Heart left ventricle (tissue), 13 donors: ENCODE data around the gene CD300C.

ENCODE experiments used
- CTCF ChIP-seq, 12 donors: fragments of 200-600 bp; sonication (generic) in 4 of 12; IDR thresholded peaks; one replicate each; pipeline versions ENCODE4 v1.5.0 to v1.8.0; 2018 to 2022; ENCODE audit warnings: antibody characterized with exemption in 12 of 12, mild to moderate bottlenecking in 5 of 12
- POLR2A ChIP-seq, 2 donors: fragments of 450-650 bp; IDR thresholded peaks; one replicate each; pipeline ENCODE4 v1.6.1; 2017; ENCODE audit warnings: antibody characterized with exemption in 2 of 2, mild to moderate bottlenecking in 2 of 2, moderate library complexity in 2 of 2
- donor health status: ischemic (EF 13 %, LVEDD 7.1; RV severe dilation, severe dysfunction).
- donor health status: DM: no; HTN: yes; CAD: no.
- donor health status: DM: no; HTN: no; CAD: no.
- donor health status: ischemic (EF 25% LVEDD 6.9; RV normal size, moderate dysfunction).
- donor health status: ischemic (EF 25% LVEDD 5.7; RV mildly dilated, moderate dysfunction).
- donor health status: ischemic (EF 35%, LVEDD 5.7; RV mildly dilated, moderate dysfunction).
- donor health status: nonischemic (EF 11% LVEDD 7.7; RV severe dilation, severe dysfunction).
- donor health status: DM: yes; HTN: yes; CAD: no.
- donor health status: PGD.
- donor health status: ischemic (EF 29% LVEDD 5.4; RV normal size, mild dysfunction).
- donor health status: nonischemic (EF 23%, LVEDD 6.1; RV moderate dilation, normal function).

- TF ChIP-seq CTCF (IDR thresholded peaks at IDR 0.05) (no peak), POLR2A (IDR thresholded peaks at IDR 0.05) (no peak)
These were observed 13.1 kb upstream of the CD300C start for GRCh38 chr17:74558882-74559519.
